WTC11 (cell line): ENCODE measurements around the gene RIPPLY1. TPM values are rescaled to one million over a fixed set of nuclear protein-coding genes. Genes with fewer than 3 reads are reported as not detected.

Experiments
- ATAC-seq: fragments of 200-7000 bp; cut with Tn5 transposase; 2 replicates; pipeline ENCODE4 v1.10.0; 2021; ENCODE audit warnings: mild to moderate bottlenecking, moderate library complexity
- CTCF ChIA-PET: fragments of 300-600 bp; sonication (Branson Sonifier 250); formaldehyde crosslinking; loops from one replicate; lab custom pipeline; 2021; ENCODE audit warnings: antibody characterized with exemption; lab: Charles Lee
- POLR2A ChIA-PET: fragments of 350-600 bp; sonication (Branson Sonifier 250); formaldehyde crosslinking; loops from one replicate; lab custom pipeline; 2021; ENCODE audit warnings: antibody characterized with exemption; lab: Charles Lee
- DNase-seq: peaks from one replicate; pipeline ENCODE4 v3.0.0; 2021; ENCODE audit warnings: low spot score
- H3K27ac Mint-ChIP-seq: 2 replicates; pipeline ENCODE4 v1.8.0; 2021; ENCODE audit warnings: mixed read lengths
- H3K27me3 Mint-ChIP-seq: 2 replicates; pipeline ENCODE4 v1.8.0; 2021; ENCODE audit warnings: low read depth, mild to moderate bottlenecking, moderate library complexity, mixed read lengths
- H3K36me3 Mint-ChIP-seq: 2 replicates; pipeline ENCODE4 v1.8.0; 2021; ENCODE audit warnings: mixed read lengths
- H3K4me1 Mint-ChIP-seq: 2 replicates; pipeline ENCODE4 v1.8.0; 2022; ENCODE audit warnings: mixed read lengths
- H3K4me3 Mint-ChIP-seq: 2 replicates; pipeline ENCODE4 v1.8.0; 2021; ENCODE audit warnings: mild to moderate bottlenecking, moderate library complexity, mixed read lengths
- H3K9me3 Mint-ChIP-seq: 2 replicates; pipeline ENCODE4 v1.8.0; 2021; ENCODE audit warnings: mixed read lengths
- ATF1 ChIP-seq: sonication (generic); formaldehyde crosslinking; IDR thresholded peaks from 2 replicates; pipeline ENCODE4 v1.8.1; 2023; ENCODE audit warnings: mild to moderate bottlenecking, moderate library complexity, missing genetic modification reagents
- ETV6 ChIP-seq: sonication (generic); formaldehyde crosslinking; IDR thresholded peaks from 2 replicates; pipeline ENCODE4 v1.8.1; 2022; ENCODE audit warnings: mild to moderate bottlenecking, missing genetic modification reagents
- GRHL2 ChIP-seq: fragments of 250-450 bp; sonication (Bioruptor Pico); IDR thresholded peaks from 2 replicates; pipeline ENCODE4 v1.8.0; 2022; ENCODE audit warnings: mild to moderate bottlenecking, moderate library complexity; ENCODE audit not compliant: insufficient replicate concordance, severe bottlenecking
- NFE2L1 ChIP-seq: sonication (generic); formaldehyde crosslinking; IDR thresholded peaks from 2 replicates; pipeline ENCODE4 v1.8.1; 2023; ENCODE audit warnings: missing genetic modification reagents
- RELA ChIP-seq: sonication (generic); formaldehyde crosslinking; IDR thresholded peaks from 2 replicates; pipeline ENCODE4 v1.8.1; 2022; ENCODE audit warnings: missing genetic modification reagents, mild to moderate bottlenecking, borderline replicate concordance
- TEAD1 ChIP-seq: sonication (generic); formaldehyde crosslinking; IDR thresholded peaks from 2 replicates; pipeline ENCODE4 v1.8.0; 2022; ENCODE audit warnings: mild to moderate bottlenecking, missing genetic modification reagents
- ZNF219 ChIP-seq: sonication (generic); formaldehyde crosslinking; IDR thresholded peaks from 2 replicates; pipeline ENCODE4 v1.8.0; 2023; ENCODE audit warnings: missing genetic modification reagents, mild to moderate bottlenecking, borderline replicate concordance
- total RNA-seq: library from RNA; stranded (reverse); gene quantifications from 3 replicates; pipeline ENCODE4 v1.2.3, GENCODE V29; 2021
- TF ChIP-seq, protein P1 (sequence below): fragments of 250-450 bp; sonication (Bioruptor Pico); conservative IDR thresholded peaks from 2 replicates; pipeline ENCODE4 v1.9.0; 2021; ENCODE audit warnings: mild to moderate bottlenecking
- TF ChIP-seq, protein P2 (sequence below): sonication (generic); formaldehyde crosslinking; IDR thresholded peaks from 2 replicates; pipeline ENCODE4 v1.8.0; 2022; ENCODE audit warnings: mild to moderate bottlenecking, missing genetic modification reagents
- TF ChIP-seq, protein P3 (sequence below): fragments of 200-600 bp; IDR thresholded peaks from 2 replicates; pipeline ENCODE4 v1.8.0; 2022; ENCODE audit warnings: antibody characterized with exemption

Gene RIPPLY1
- total RNA-seq, 1 experiment from 2014 or later, result not detected

DNA sequence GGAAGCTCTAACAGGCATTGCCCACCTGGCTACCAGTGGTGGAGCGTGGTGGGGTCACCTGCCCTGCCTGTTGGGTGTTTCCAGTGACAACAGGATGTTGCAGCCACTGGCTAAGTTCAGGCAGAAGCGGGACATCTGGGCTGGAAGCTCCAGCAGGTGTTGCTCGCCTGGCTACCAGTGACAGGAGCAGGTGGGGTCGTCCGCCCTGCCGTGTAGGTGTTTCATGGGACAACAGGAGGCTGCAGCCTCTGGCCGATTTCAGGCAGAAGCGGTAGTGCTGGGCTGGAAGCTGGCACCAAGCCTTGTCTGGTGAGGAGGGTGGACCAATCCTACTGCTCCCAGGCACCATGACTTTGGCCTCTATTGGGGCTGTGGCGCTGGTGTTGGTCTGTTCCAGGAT lies 39.4 kb downstream of the RIPPLY1 start (continued):
- TF ChIP-seq, protein P1, sequence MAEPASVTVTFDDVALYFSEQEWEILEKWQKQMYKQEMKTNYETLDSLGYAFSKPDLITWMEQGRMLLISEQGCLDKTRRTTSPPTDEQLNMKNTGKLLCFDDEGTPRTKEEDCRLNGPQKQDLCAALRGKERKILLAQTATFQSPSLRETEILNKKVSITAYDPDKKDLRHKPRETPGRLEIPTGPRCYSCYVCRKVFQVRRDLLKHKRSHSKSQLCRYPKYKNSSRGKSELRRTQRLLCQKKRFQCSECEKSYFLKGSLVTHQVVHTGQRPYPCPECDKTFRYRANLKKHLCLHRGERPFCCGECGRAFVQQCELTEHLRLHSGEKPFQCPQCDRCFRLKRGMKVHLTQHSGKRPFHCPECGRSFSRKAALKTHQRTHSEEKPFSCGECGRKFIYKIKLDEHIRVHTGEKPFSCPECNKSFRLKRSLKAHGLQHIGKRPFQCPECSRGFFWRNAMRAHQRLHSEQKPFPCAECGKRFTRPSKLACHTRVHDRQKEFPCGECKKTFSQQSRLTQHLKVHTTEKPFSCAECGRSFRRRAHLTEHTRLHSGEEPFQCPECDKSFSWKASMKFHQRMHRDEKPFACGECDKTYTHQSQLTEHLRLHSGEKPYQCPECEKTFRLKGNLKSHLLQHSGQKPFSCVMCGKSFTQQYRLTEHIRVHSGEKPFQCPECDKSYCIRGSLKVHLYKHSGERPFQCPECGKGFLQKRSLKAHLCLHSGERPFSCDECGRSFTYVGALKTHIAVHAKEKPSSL (CRISPR knock-in tag), result no peak
- TF ChIP-seq, protein P2, sequence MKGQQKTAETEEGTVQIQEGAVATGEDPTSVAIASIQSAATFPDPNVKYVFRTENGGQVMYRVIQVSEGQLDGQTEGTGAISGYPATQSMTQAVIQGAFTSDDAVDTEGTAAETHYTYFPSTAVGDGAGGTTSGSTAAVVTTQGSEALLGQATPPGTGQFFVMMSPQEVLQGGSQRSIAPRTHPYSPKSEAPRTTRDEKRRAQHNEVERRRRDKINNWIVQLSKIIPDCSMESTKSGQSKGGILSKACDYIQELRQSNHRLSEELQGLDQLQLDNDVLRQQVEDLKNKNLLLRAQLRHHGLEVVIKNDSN (CRISPR knock-in tag), result no peak
- TF ChIP-seq NFE2L1 (CRISPR knock-in tag), result no peak
- no peak for TF ChIP-seq ETV6 (CRISPR knock-in tag)
- no peak for TF ChIP-seq GRHL2 (CRISPR knock-in tag)
- no peak for TF ChIP-seq TEAD1 (CRISPR knock-in tag)

DNA sequence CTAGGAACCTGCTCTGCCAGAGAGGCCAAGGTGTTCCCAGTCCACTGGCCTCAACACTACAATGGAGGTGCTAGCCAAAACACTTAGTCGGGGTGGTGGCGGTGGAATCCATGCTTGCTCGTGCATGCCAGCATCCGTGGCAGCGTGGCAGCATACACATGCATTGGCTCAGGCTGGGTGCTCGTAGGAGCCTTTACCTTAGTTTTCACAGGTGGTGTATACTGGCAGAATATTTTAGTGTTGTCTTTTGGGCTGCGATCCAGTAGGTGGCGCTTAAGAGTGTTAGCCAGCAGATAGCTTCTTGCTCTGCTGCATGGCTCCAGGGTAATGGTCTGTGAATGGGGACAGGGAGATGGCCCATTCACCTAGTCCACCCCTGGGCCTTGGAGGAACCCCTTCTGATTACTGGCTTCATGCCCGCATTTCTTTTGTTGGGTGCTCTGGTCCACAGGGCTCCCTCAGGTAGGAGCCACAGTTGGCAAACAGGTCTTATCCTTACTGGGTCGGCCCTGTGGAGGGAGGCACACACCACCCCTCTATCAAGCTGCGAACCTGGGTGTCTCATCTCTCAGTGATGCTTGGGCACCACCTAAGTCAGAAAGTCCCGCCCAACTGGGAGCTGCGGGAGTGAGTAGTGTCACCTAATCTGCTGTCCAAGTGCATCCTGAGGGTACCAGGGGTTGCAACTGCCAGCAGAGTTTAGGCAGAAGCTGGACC lies 40.0 kb downstream of the RIPPLY1 start:
- Mint-ChIP-seq H3K9me3 (peaks cover 8% of the 10 kb centered on the region), H3K4me1 (peaks cover 3% of the 10 kb centered on the region; the same call in 1 of the 2 replicates), H3K27ac (no peak overlapping the region), H3K27me3 (peaks cover 3% of the 10 kb centered on the region; the same call in 1 of the 2 replicates), H3K36me3 (peaks cover 5% of the 10 kb centered on the region; the same call in 1 of the 2 replicates), H3K4me3 (no peak overlapping the region)
- ATAC-seq (peak; percentile 97), DNase-seq (peak; percentile 47)
- ChIA-PET POLR2A (no interaction called here), CTCF (interaction anchor here (0.9 to 2.3 kb wide), 8 partner anchors 9 to 410 kb away, joined by 3 to 16 read pairs (median 4); no protein-coding TSS in a partner anchor)
- no peak for TF ChIP-seq ATF1 (CRISPR knock-in tag)
- TF ChIP-seq ZNF219, result no peak
- TF ChIP-seq, protein P3, sequence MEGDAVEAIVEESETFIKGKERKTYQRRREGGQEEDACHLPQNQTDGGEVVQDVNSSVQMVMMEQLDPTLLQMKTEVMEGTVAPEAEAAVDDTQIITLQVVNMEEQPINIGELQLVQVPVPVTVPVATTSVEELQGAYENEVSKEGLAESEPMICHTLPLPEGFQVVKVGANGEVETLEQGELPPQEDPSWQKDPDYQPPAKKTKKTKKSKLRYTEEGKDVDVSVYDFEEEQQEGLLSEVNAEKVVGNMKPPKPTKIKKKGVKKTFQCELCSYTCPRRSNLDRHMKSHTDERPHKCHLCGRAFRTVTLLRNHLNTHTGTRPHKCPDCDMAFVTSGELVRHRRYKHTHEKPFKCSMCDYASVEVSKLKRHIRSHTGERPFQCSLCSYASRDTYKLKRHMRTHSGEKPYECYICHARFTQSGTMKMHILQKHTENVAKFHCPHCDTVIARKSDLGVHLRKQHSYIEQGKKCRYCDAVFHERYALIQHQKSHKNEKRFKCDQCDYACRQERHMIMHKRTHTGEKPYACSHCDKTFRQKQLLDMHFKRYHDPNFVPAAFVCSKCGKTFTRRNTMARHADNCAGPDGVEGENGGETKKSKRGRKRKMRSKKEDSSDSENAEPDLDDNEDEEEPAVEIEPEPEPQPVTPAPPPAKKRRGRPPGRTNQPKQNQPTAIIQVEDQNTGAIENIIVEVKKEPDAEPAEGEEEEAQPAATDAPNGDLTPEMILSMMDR, result peak; percentile 32
- TF ChIP-seq RELA, result no peak

Other genes starting within 250 kb of the RIPPLY1 start
- 0.99 to 1.1 TPM (median 1.0 TPM) in 3 replicates for gene RNF128, start 176.6 kb downstream of the RIPPLY1 start, total RNA-seq
- gene TBC1D8B, start 100.7 kb downstream of the RIPPLY1 start, total RNA-seq, result 5.8 to 6.3 TPM (median 6.3 TPM) in 3 replicates
- gene CLDN2, start 17.1 kb upstream of the RIPPLY1 start, total RNA-seq, result 0.11 TPM in 1 of 3 replicates, not detected in the others
- gene MORC4, start 96.9 kb upstream of the RIPPLY1 start, total RNA-seq, result 2.8 to 4.6 TPM (median 3.0 TPM) in 3 replicates
- 20.6 to 24.6 TPM (median 22.0 TPM) in 3 replicates for gene RBM41, start 215.5 kb upstream of the RIPPLY1 start, total RNA-seq